ENCODE measurements around the gene HSD17B8. TPM values are rescaled to one million over a fixed set of nuclear protein-coding genes. Genes with fewer than 3 reads are reported as not detected.

Gene HSD17B8
- polyA plus RNA-seq, 1 of the 3 experiments (the other 2 are of a cell fraction): 37.5 TPM

- TF ChIP-seq EP300 (IDR thresholded peaks at IDR 0.05; ENCODE audit: borderline replicate concordance in 1 of 2, low read depth in 1 of 2, low read length in 1 of 2) (no peak), NFIC (IDR thresholded peaks at IDR 0.05; ENCODE audit: borderline replicate concordance) (no peak), MEF2A (IDR thresholded peaks at IDR 0.05; ENCODE audit: borderline replicate concordance, low read depth) (no peak), POLR2AphosphoS5 (IDR thresholded peaks at IDR 0.05; ENCODE audit: low read depth, low read length) (no peak)
Measured at GRCh38 chr6:33189625-33190448, 14.6 kb upstream of the HSD17B8 start (continued).

- H3K27ac ChIP-seq (ENCODE audit: low read depth in 2 of 2, low read length in 1 of 2): no peak overlapping the region
- POLR2A ChIA-PET: no interaction called here
- no peaks in the 10 kb centered on the region for H4K20me1 ChIP-seq (ENCODE audit: insufficient read depth)
- no peak overlapping the region for H3K4me3 ChIP-seq (ENCODE audit: low read depth in 2 of 2, low read length in 1 of 2)
- H3K27me3 ChIP-seq (ENCODE audit: insufficient read depth): no peaks in the 10 kb centered on the region
- peaks cover 4% of the 10 kb centered on the region for H3F3A ChIP-seq (replicated peaks; ENCODE audit: insufficient read depth)
- H2AFZ ChIP-seq (ENCODE audit: low read depth): no peak overlapping the region
- H3K79me2 ChIP-seq (ENCODE audit: insufficient read depth): no peaks in the 10 kb centered on the region
- H3K4me2 ChIP-seq: no peak overlapping the region
- no peak overlapping the region for H3K9ac ChIP-seq
- H3K4me1 ChIP-seq (ENCODE audit: control insufficient read depth in 1 of 2, insufficient read depth in 2 of 2, low read depth in 1 of 2, low read length in 1 of 2): peaks cover 0 to 21% of the 10 kb centered on the region in 2 experiments; a peak in 1 of 4 replicates
- DNase-seq: no peak
- H3K9me2 ChIP-seq: no peaks in the 10 kb centered on the region
- WGBS (ENCODE audit: low lambda C conversion rate): 87% methylated on average over 7 of the region's 11 CpGs
- CTCF ChIA-PET: interaction anchor here (0.9 to 1.7 kb wide), 4 partner anchors 15 to 352 kb away, joined by 3 to 14 read pairs (median 5); partner anchors contain the start of gene TAP2
- H3K9me3 ChIP-seq: no peaks in the 10 kb centered on the region
- peaks cover 6 to 16% of the 10 kb centered on the region in 2 experiments for H3K36me3 ChIP-seq (replicated peaks in 1 of 2; ENCODE audit: control insufficient read depth in 1 of 2, insufficient read depth in 2 of 2, low read length in 1 of 2)
- no peak for TF ChIP-seq MEF2A (IDR thresholded peaks at IDR 0.05; ENCODE audit: borderline replicate concordance, low read depth)
- TF ChIP-seq NRF1 (IDR thresholded peaks at IDR 0.05; ENCODE audit: low read depth, low read length): no peak
- TF ChIP-seq RFX5 (IDR thresholded peaks at IDR 0.05; ENCODE audit: low read length): no peak
- no peak for TF ChIP-seq GABPA (IDR thresholded peaks at IDR 0.05; ENCODE audit: low read depth)
- TF ChIP-seq CTCF (IDR thresholded peaks at IDR 0.05): no peak
- no peak for TF ChIP-seq SIN3A (IDR thresholded peaks at IDR 0.05; ENCODE audit: borderline replicate concordance, low read depth, low read length)
- no peak for TF ChIP-seq FOXJ3 (CRISPR knock-in tag; IDR thresholded peaks at IDR 0.05)
- TF ChIP-seq TCF12 (IDR thresholded peaks at IDR 0.05): no peak
- no peak for TF ChIP-seq USF2 (IDR thresholded peaks at IDR 0.05; ENCODE audit: borderline replicate concordance, low read depth, low read length)
- TF ChIP-seq ZBTB33 (IDR thresholded peaks at IDR 0.05; ENCODE audit: borderline replicate concordance, low read depth): no peak
- no peak for TF ChIP-seq PBX3 (IDR thresholded peaks at IDR 0.05)
- no peak for TF ChIP-seq IRF3 (IDR thresholded peaks at IDR 0.05; ENCODE audit: low read depth, low read length)
Measured at GRCh38 chr6:33190504-33191107, 13.8 kb upstream of the HSD17B8 start.

Measured in SK-N-SH (cell line).